LNCaP clone FGC (cell line): ENCODE results near the gene NR2F6.

Experiments
- DNase-seq: peaks from one replicate; pipeline ENCODE4 v3.0.0-alpha.2; 2011; ENCODE audit warnings: low read depth
- H3K4me3 ChIP-seq: 2 replicates; pipeline ENCODE4 v1.5.1; 2011; ENCODE audit warnings: mild to moderate bottlenecking, low read depth, low read length, control low read depth
- CTCF ChIP-seq: IDR thresholded peaks from 2 replicates; pipeline ENCODE4 v1.5.1; 2012; ENCODE audit warnings: mild to moderate bottlenecking; ENCODE audit not compliant: control insufficient read depth, insufficient read depth; ENCODE audit errors: extremely low read depth

NR2F6 gene

GRCh38 chr19:17183271-17183761 lies 62.4 kb downstream of the NR2F6 start:
- no peak for TF ChIP-seq CTCF
- no peak for DNase-seq
- H3K4me3 ChIP-seq = no peak overlapping the region
